Sigmoid colon (tissue), 4 donors: ENCODE measurements around the gene NGFR.

Experiments
- CTCF ChIP-seq, 4 experiments: fragments of 450-650 bp in 3 of 4; fragments of 200-600 bp in 1 of 4; IDR thresholded peaks; one replicate each; pipeline ENCODE4 v1.5.1; 2016 to 2019; ENCODE audit warnings: antibody characterized with exemption in 4 of 4, mild to moderate bottlenecking in 3 of 4, moderate library complexity in 2 of 4
- POLR2AphosphoS5 ChIP-seq, 4 donors: sonication (generic); formaldehyde crosslinking; IDR thresholded peaks; one replicate each; pipeline ENCODE4 v1.6.1; 2017; ENCODE audit warnings: antibody characterized with exemption in 4 of 4

GRCh38 chr17:49546546-49547535 is 51.7 kb downstream of the NGFR start:
- TF ChIP-seq CTCF (IDR thresholded peaks at IDR 0.05) (no peak), POLR2AphosphoS5 (IDR thresholded peaks at IDR 0.05) (no peak)
